Measurements from ENCODE around the gene ZSWIM8. TPM values are rescaled to one million over a fixed set of nuclear protein-coding genes. Genes with fewer than 3 reads are reported as not detected.

ZSWIM8 gene
- total RNA-seq, 1 experiment from 2014 or later = 59.1 TPM

DNA sequence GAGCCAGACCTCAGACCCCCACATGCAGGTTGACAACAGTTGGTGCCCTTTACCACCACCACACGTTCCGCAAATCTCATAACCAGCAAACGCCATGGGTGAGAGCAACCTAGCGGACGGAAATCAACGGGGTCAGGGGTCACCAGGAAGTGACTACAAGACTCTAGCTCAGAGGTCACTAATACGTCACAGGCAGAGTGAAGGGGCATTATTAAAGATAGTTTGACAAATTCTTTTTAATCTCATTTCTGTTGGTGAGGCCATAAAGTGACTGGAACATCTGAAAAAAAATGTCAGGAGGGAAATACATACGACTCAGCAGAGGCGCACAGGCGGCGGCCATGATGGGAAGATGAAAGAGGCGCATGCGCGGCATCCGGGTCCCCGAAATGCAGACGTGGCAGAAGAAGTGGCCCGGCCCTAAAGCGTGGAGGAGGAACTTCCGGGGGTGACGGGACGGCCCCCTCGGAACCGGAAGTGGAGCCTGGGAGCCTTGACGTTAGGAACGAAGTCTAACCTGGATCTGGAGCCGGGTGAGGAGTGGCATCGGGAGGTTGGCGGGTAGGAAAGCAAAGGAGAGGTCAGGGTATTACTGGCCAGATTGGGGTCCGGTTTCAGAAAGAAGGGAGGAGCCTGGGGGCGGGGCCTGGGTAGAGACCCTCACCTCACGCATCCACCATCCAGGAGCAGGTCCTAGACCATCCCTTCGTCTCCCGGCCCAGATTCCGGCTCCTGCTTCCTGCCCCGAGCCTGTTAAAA, 41.3 kb upstream of the ZSWIM8 start, which contains the start of gene SEC24C (continued):
- TF ChIP-seq ETV6 (CRISPR knock-in tag; IDR thresholded peaks at IDR 0.05) (no peak; the same call in 1 of the 2 replicates), TP53 (CRISPR knock-in tag; IDR thresholded peaks at IDR 0.05) (no peak), TEAD1 (CRISPR knock-in tag; IDR thresholded peaks at IDR 0.05) (peak; percentile 25; the same call in 1 of the 2 replicates), ATF1 (CRISPR knock-in tag; IDR thresholded peaks at IDR 0.05) (no peak), NR2C2 (CRISPR knock-in tag; IDR thresholded peaks at IDR 0.05) (peak; percentile 86), PRRX2 (CRISPR knock-in tag; IDR thresholded peaks at IDR 0.05) (no peak), ELF4 (CRISPR knock-in tag; IDR thresholded peaks at IDR 0.05; ENCODE audit: low read depth) (no peak), ZNF396 (CRISPR knock-in tag; IDR thresholded peaks at IDR 0.05; ENCODE audit: borderline replicate concordance) (no peak), ZNF263 (CRISPR knock-in tag; IDR thresholded peaks at IDR 0.05; ENCODE audit: low read depth) (no peak), ZNF232 (CRISPR knock-in tag; IDR thresholded peaks at IDR 0.05) (no peak), ESRRA (CRISPR knock-in tag; IDR thresholded peaks at IDR 0.05; ENCODE audit: borderline replicate concordance) (no peak), GABPB1 (CRISPR knock-in tag; IDR thresholded peaks at IDR 0.05) (peak; percentile 33), SOX15 (CRISPR knock-in tag; IDR thresholded peaks at IDR 0.05) (no peak), ZNF121 (CRISPR knock-in tag; IDR thresholded peaks at IDR 0.05) (no peak), MYBL2 (CRISPR knock-in tag; IDR thresholded peaks at IDR 0.05) (no peak), RORB (CRISPR knock-in tag; IDR thresholded peaks at IDR 0.05) (no peak), ZNF416 (CRISPR knock-in tag; IDR thresholded peaks at IDR 0.05) (no peak), ZBTB21 (CRISPR knock-in tag; IDR thresholded peaks at IDR 0.05; ENCODE audit: borderline replicate concordance) (no peak; the same call in 1 of the 2 replicates), SMAD4 (CRISPR knock-in tag; IDR thresholded peaks at IDR 0.05) (no peak), EMX1 (CRISPR knock-in tag; IDR thresholded peaks at IDR 0.05) (no peak), ZNF423 (CRISPR knock-in tag; IDR thresholded peaks at IDR 0.05) (no peak)
- TF ChIP-seq, protein P1, sequence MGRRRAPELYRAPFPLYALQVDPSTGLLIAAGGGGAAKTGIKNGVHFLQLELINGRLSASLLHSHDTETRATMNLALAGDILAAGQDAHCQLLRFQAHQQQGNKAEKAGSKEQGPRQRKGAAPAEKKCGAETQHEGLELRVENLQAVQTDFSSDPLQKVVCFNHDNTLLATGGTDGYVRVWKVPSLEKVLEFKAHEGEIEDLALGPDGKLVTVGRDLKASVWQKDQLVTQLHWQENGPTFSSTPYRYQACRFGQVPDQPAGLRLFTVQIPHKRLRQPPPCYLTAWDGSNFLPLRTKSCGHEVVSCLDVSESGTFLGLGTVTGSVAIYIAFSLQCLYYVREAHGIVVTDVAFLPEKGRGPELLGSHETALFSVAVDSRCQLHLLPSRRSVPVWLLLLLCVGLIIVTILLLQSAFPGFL (CRISPR knock-in tag; IDR thresholded peaks at IDR 0.05; ENCODE audit: borderline replicate concordance) = no peak
- TF ChIP-seq, protein P2, sequence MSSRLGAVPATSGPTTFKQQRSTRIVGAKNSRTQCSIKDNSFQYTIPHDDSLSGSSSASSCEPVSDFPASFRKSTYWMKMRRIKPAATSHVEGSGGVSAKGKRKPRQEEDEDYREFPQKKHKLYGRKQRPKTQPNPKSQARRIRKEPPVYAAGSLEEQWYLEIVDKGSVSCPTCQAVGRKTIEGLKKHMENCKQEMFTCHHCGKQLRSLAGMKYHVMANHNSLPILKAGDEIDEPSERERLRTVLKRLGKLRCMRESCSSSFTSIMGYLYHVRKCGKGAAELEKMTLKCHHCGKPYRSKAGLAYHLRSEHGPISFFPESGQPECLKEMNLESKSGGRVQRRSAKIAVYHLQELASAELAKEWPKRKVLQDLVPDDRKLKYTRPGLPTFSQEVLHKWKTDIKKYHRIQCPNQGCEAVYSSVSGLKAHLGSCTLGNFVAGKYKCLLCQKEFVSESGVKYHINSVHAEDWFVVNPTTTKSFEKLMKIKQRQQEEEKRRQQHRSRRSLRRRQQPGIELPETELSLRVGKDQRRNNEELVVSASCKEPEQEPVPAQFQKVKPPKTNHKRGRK (CRISPR knock-in tag; IDR thresholded peaks at IDR 0.05; ENCODE audit: borderline replicate concordance) = no peak
- TF ChIP-seq, protein P3, sequence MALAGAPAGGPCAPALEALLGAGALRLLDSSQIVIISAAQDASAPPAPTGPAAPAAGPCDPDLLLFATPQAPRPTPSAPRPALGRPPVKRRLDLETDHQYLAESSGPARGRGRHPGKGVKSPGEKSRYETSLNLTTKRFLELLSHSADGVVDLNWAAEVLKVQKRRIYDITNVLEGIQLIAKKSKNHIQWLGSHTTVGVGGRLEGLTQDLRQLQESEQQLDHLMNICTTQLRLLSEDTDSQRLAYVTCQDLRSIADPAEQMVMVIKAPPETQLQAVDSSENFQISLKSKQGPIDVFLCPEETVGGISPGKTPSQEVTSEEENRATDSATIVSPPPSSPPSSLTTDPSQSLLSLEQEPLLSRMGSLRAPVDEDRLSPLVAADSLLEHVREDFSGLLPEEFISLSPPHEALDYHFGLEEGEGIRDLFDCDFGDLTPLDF (CRISPR knock-in tag; IDR thresholded peaks at IDR 0.05) = no peak
- TF ChIP-seq, protein P4, sequence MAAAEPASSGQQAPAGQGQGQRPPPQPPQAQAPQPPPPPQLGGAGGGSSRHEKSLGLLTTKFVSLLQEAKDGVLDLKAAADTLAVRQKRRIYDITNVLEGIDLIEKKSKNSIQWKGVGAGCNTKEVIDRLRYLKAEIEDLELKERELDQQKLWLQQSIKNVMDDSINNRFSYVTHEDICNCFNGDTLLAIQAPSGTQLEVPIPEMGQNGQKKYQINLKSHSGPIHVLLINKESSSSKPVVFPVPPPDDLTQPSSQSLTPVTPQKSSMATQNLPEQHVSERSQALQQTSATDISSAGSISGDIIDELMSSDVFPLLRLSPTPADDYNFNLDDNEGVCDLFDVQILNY (CRISPR knock-in tag; IDR thresholded peaks at IDR 0.05) = no peak
- TF ChIP-seq, protein P5, sequence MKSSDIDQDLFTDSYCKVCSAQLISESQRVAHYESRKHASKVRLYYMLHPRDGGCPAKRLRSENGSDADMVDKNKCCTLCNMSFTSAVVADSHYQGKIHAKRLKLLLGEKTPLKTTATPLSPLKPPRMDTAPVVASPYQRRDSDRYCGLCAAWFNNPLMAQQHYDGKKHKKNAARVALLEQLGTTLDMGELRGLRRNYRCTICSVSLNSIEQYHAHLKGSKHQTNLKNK (CRISPR knock-in tag; IDR thresholded peaks at IDR 0.05) = no peak
- TF ChIP-seq, protein P6, sequence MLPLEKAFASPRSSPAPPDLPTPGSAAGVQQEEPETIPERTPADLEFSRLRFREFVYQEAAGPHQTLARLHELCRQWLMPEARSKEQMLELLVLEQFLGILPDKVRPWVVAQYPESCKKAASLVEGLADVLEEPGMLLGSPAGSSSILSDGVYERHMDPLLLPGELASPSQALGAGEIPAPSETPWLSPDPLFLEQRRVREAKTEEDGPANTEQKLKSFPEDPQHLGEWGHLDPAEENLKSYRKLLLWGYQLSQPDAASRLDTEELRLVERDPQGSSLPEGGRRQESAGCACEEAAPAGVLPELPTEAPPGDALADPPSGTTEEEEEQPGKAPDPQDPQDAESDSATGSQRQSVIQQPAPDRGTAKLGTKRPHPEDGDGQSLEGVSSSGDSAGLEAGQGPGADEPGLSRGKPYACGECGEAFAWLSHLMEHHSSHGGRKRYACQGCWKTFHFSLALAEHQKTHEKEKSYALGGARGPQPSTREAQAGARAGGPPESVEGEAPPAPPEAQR (CRISPR knock-in tag; IDR thresholded peaks at IDR 0.05) = no peak
- TF ChIP-seq, protein P7, sequence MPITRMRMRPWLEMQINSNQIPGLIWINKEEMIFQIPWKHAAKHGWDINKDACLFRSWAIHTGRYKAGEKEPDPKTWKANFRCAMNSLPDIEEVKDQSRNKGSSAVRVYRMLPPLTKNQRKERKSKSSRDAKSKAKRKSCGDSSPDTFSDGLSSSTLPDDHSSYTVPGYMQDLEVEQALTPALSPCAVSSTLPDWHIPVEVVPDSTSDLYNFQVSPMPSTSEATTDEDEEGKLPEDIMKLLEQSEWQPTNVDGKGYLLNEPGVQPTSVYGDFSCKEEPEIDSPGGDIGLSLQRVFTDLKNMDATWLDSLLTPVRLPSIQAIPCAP (CRISPR knock-in tag; IDR thresholded peaks at IDR 0.05) = no peak
- TF ChIP-seq, protein P8, sequence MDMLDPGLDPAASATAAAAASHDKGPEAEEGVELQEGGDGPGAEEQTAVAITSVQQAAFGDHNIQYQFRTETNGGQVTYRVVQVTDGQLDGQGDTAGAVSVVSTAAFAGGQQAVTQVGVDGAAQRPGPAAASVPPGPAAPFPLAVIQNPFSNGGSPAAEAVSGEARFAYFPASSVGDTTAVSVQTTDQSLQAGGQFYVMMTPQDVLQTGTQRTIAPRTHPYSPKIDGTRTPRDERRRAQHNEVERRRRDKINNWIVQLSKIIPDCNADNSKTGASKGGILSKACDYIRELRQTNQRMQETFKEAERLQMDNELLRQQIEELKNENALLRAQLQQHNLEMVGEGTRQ (CRISPR knock-in tag; IDR thresholded peaks at IDR 0.05) = no peak

All from WTC11 (cell line).